A549 (cell line): ENCODE results near the gene GSTP1. TPM values are rescaled to one million over a fixed set of nuclear protein-coding genes. Genes with fewer than 3 reads are reported as not detected.

Experiments
- ATAC-seq, 2 experiments: fragments of 200-7000 bp in 1 of 2; fragments of >200 bp in 1 of 2; cut with Nextera tagmentation in 1 of 2; cut with Tn5 transposase in 1 of 2; 3 replicates each; pipeline versions ENCODE4 v1.8.0 to v1.9.1; 2018 to 2020; ENCODE audit warnings: mild to moderate bottlenecking in 1 of 2, moderate library complexity in 1 of 2
- CTCF ChIA-PET: fragments of 300-600 bp; sonication (Branson Sonifier 250); formaldehyde crosslinking; extraction: SDS; loops from one replicate; lab custom pipeline; 2021; ENCODE audit warnings: antibody characterized with exemption, inconsistent platforms; lab: Yijun Ruan, JAX
- POLR2A ChIA-PET: fragments of 350-600 bp; formaldehyde crosslinking; extraction: SDS; loops from one replicate; lab custom pipeline; 2021; ENCODE audit warnings: antibody characterized with exemption, inconsistent platforms; lab: Yijun Ruan, JAX
- DNase-seq, 2 experiments: peaks; one replicate each; pipeline versions ENCODE4 v3.0.0 to v3.0.0-alpha.2; 2011 to 2016; ENCODE audit warnings: low read depth in 1 of 2, low spot score in 1 of 2
- FAIRE-seq: peaks from 2 replicates; lab custom pipeline; 2011; peaks lifted over from hg19 to GRCh38; lab: Jason Lieb, UNC
- H3K27ac ChIP-seq, 2 experiments: fragments of >200 bp; sonication (Bioruptor Twin); formaldehyde crosslinking; 3 replicates each; pipeline ENCODE4 v1.5.1; 2016 to 2017
- H3K4me1 ChIP-seq: fragments of >200 bp; sonication (Bioruptor Twin); formaldehyde crosslinking; 3 replicates; pipeline ENCODE4 v1.6.1; 2016
- H3K4me2 ChIP-seq: fragments of >200 bp; sonication (Bioruptor Twin); formaldehyde crosslinking; 3 replicates; pipeline ENCODE4 v1.6.1; 2016
- H3K4me3 ChIP-seq: fragments of >200 bp; sonication (Bioruptor Twin); formaldehyde crosslinking; 3 replicates; pipeline ENCODE4 v1.5.1; 2016
- H3K9me3 ChIP-seq: fragments of >200 bp; sonication (Bioruptor Twin); formaldehyde crosslinking; 3 replicates; pipeline ENCODE4 v1.6.1; 2016
- BHLHE40 ChIP-seq: IDR thresholded peaks from 2 replicates; pipeline ENCODE4 v1.6.1; 2012; ENCODE audit warnings: low read depth, low read length, inconsistent platforms
- CBX8 ChIP-seq: fragments of 200-600 bp; sonication (generic); IDR thresholded peaks from 2 replicates; pipeline ENCODE4 v1.6.1; 2016
- CEBPB ChIP-seq, 2 experiments: fragments of >200 bp in 1 of 2; sonication (Bioruptor Twin) in 1 of 2; formaldehyde crosslinking in 1 of 2; IDR thresholded peaks; 2 replicates each; pipeline ENCODE4 v1.6.1; 2012 to 2016
- CHD2 ChIP-seq: fragments of 150-350 bp; IDR thresholded peaks from 2 replicates; pipeline ENCODE4 v1.6.1; 2014; ENCODE audit warnings: low read length; ENCODE audit not compliant: partially characterized antibody
- EP300 ChIP-seq, 2 experiments: fragments of >200 bp; sonication (Bioruptor Twin); formaldehyde crosslinking; IDR thresholded peaks; 2 replicates in 1 of 2; 3 replicates in 1 of 2; pipeline ENCODE4 v1.6.1; 2016 to 2017
- FOSB ChIP-seq: fragments of 250-450 bp; sonication (Bioruptor Pico); IDR thresholded peaks from 2 replicates; pipeline ENCODE4 v1.5.0; 2020; ENCODE audit warnings: mild to moderate bottlenecking, moderate library complexity
- FOSL2 ChIP-seq, 2 experiments: fragments of 450-650 bp in 1 of 2; fragments of >200 bp in 1 of 2; sonication (Bioruptor Twin) in 1 of 2; formaldehyde crosslinking; IDR thresholded peaks; 2 replicates each; pipeline versions ENCODE4 v1.5.0 to v1.6.1; 2016 to 2020; ENCODE audit warnings: mild to moderate bottlenecking in 1 of 2, moderate library complexity in 1 of 2
- FOXS1 ChIP-seq: fragments of 250-450 bp; sonication (Bioruptor Pico); IDR thresholded peaks from 2 replicates; pipeline ENCODE4 v1.5.0; 2020; ENCODE audit warnings: mild to moderate bottlenecking, moderate library complexity
- GATA3 ChIP-seq: IDR thresholded peaks from 2 replicates; pipeline ENCODE4 v1.6.1; 2012; ENCODE audit warnings: borderline replicate concordance
- HDAC2 ChIP-seq: fragments of 200-600 bp; sonication (generic); IDR thresholded peaks from 2 replicates; pipeline ENCODE4 v1.6.1; 2016
- HOXB5 ChIP-seq: fragments of 250-450 bp; sonication (Bioruptor Pico); IDR thresholded peaks from 2 replicates; pipeline ENCODE4 v1.5.0; 2020; ENCODE audit warnings: mild to moderate bottlenecking, moderate library complexity
- MAFK ChIP-seq: fragments of 450-650 bp; IDR thresholded peaks from 2 replicates; pipeline ENCODE4 v1.6.1; 2014; ENCODE audit not compliant: partially characterized antibody
- NFE2L2 ChIP-seq: fragments of 150-350 bp; conservative IDR thresholded peaks from 2 replicates; pipeline ENCODE4 v1.6.1; 2014; ENCODE audit warnings: low read length
- NPAS2 ChIP-seq: fragments of 250-450 bp; sonication (Bioruptor Pico); IDR thresholded peaks from 2 replicates; pipeline ENCODE4 v1.8.0; 2022; ENCODE audit warnings: mild to moderate bottlenecking, moderate library complexity, borderline replicate concordance
- NR3C1 ChIP-seq: fragments of >200 bp; sonication (Bioruptor Twin); formaldehyde crosslinking; IDR thresholded peaks from 3 replicates; pipeline ENCODE4 v1.6.1; 2017
- RARB ChIP-seq: fragments of 250-450 bp; sonication (Bioruptor Pico); IDR thresholded peaks from 2 replicates; pipeline ENCODE4 v1.8.0; 2021; ENCODE audit warnings: mild to moderate bottlenecking, moderate library complexity
- RCOR1 ChIP-seq: fragments of 150-350 bp; IDR thresholded peaks from 2 replicates; pipeline ENCODE4 v1.6.1; 2014; ENCODE audit warnings: antibody characterized with exemption, low read length, low read depth
- RFX5 ChIP-seq: fragments of 450-650 bp; IDR thresholded peaks from 2 replicates; pipeline ENCODE4 v1.7.1; 2014; ENCODE audit warnings: antibody characterized with exemption, mild to moderate bottlenecking, moderate library complexity
- RNF2 ChIP-seq: fragments of 200-600 bp; sonication (generic); IDR thresholded peaks from 2 replicates; pipeline ENCODE4 v1.6.1; 2016; ENCODE audit warnings: low read depth, mild to moderate bottlenecking, antibody characterized with exemption, moderate library complexity, borderline replicate concordance
- SREBF2 ChIP-seq: fragments of 450-650 bp; IDR thresholded peaks from 2 replicates; pipeline ENCODE4 v1.6.1; 2014; ENCODE audit warnings: mild to moderate bottlenecking, moderate library complexity
- TP53 ChIP-seq: fragments of 250-450 bp; sonication (Bioruptor Pico); IDR thresholded peaks from 2 replicates; pipeline ENCODE4 v1.5.0; 2021; ENCODE audit warnings: mild to moderate bottlenecking, moderate library complexity
- ZFP36 ChIP-seq: fragments of 450-650 bp; IDR thresholded peaks from 2 replicates; pipeline ENCODE4 v1.6.1; 2014; ENCODE audit warnings: borderline replicate concordance; ENCODE audit not compliant: partially characterized antibody
- ZNF302 ChIP-seq: fragments of 250-450 bp; sonication (Bioruptor Pico); IDR thresholded peaks from 2 replicates; pipeline ENCODE4 v1.9.0; 2021; ENCODE audit warnings: inconsistent platforms, mild to moderate bottlenecking, moderate library complexity
- WGBS: methylation state at CpG from one replicate; pipeline ENCODE4 v1.1.6; 2017; ENCODE audit errors: missing lambda C conversion rate; 5-methylcytosine and 5-hydroxymethylcytosine counted together
- polyA plus RNA-seq, 4 experiments: library from polyadenylated mRNA; depleted of rRNA in 3 of 4; stranded (reverse); fragments of >200 nt; fragmentation: RNase III in 1 of 4; extraction: RNeasy Plus Mini Kit Qiagen cat#74134 plus additional on column Dnase treatment in 1 of 4; gene quantifications; 2 replicates in 3 of 4; 3 replicates in 1 of 4; pipeline ENCODE4 v1.2.3, GENCODE V29; 2011 to 2017
- TF ChIP-seq, protein P1 (sequence below): fragments of 250-450 bp; sonication (Bioruptor Pico); IDR thresholded peaks from 2 replicates; pipeline ENCODE4 v1.5.0; 2021; ENCODE audit warnings: mild to moderate bottlenecking, moderate library complexity, borderline replicate concordance
- TF ChIP-seq, protein P2 (sequence below): IDR thresholded peaks from 2 replicates; pipeline ENCODE4 v1.6.1; 2012; ENCODE audit warnings: low read depth, borderline replicate concordance
- TF ChIP-seq, protein P3 (sequence below): fragments of >200 bp; sonication (Bioruptor Twin); formaldehyde crosslinking; IDR thresholded peaks from 3 replicates; pipeline ENCODE4 v1.5.1; 2016
- TF ChIP-seq, protein P4 (sequence below): IDR thresholded peaks from 2 replicates; pipeline ENCODE4 v1.6.1; 2012
- TF ChIP-seq, protein P5 (sequence below): IDR thresholded peaks from 2 replicates; pipeline ENCODE4 v1.6.1; 2012

GSTP1 gene
- polyA plus RNA-seq, 2 of the 4 experiments (the other 2 are of a cell fraction) = 991 to 1,034 TPM

DNA sequence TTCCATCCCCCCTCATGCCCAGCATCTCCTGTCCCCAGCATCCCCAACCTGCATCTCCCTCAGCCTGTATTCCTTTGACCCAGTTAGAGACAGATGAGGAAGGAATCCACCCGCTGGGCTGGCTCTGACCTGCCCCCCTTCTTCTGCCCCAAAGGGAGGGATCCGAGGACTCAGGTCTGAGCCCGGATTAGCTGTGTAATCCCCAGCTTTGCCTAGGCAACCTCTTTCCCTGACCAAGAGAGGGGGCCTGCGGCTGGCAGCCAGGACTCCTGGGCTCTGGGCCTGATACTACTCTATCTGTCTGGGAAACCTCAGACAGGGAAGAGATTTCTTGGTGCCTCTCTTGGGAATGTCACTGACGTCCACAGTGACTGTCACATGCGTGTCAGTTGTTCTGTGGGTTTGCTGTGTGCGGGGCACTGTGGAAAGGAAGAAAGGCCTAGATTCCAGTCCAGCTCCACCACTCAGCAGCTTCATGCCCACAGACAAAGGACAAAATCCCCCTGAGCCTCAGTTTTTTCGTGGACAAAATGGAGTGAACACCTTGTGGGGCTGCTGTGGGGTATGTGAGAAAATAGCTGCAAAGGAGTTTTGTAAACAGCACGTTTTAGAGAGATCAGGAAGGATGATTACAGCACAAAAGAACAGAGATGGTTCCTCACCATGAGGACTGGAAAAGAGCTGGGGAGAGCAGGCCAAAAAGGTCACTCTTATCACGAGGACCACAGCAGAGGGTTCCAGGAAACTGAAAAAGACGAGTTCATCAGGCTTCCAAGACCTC is 21.8 kb downstream of the GSTP1 start:
- no peak for FAIRE-seq
- CTCF ChIA-PET = interaction anchor here (0.7 to 2.1 kb wide), 6 partner anchors 10 to 33 kb away, joined by 3 to 11 read pairs (median 5); partner anchors contain the start of genes GSTP1 and NUDT8
- Histone ChIP-seq H3K4me1 (peaks cover 19% of the 10 kb centered on the region), H3K4me3 (no peak overlapping the region), H3K9me3 (no peaks in the 10 kb centered on the region), H3K4me2 (peak overlapping the region; percentile 93), H3K27ac (peak overlapping the region in 1 of 2 experiments; percentile 91; a peak in 3 of 6 replicates)
- 49% methylated on average over 11 of the region's 11 CpGs for WGBS
- no peak for DNase-seq
- POLR2A ChIA-PET = no interaction called here
- TF ChIP-seq CHD2 (no peak), RFX5 (no peak), RARB (CRISPR knock-in tag) (no peak), NFE2L2 (no peak), HDAC2 (no peak), NR3C1 (no peak), FOXS1 (no peak), SREBF2 (no peak), GATA3 (no peak), HOXB5 (no peak), FOSB (CRISPR knock-in tag) (no peak), ZFP36 (no peak), NPAS2 (no peak), RCOR1 (no peak), FOSL2 (IDR thresholded peaks at IDR 0.05) (no peak), FOSL2 (CRISPR knock-in tag; IDR thresholded peaks at IDR 0.05) (no peak), RNF2 (no peak), EP300 (IDR thresholded peaks at IDR 0.05) (no peak), ZNF302 (CRISPR knock-in tag) (no peak), BHLHE40 (no peak)
- TF ChIP-seq, protein P1, sequence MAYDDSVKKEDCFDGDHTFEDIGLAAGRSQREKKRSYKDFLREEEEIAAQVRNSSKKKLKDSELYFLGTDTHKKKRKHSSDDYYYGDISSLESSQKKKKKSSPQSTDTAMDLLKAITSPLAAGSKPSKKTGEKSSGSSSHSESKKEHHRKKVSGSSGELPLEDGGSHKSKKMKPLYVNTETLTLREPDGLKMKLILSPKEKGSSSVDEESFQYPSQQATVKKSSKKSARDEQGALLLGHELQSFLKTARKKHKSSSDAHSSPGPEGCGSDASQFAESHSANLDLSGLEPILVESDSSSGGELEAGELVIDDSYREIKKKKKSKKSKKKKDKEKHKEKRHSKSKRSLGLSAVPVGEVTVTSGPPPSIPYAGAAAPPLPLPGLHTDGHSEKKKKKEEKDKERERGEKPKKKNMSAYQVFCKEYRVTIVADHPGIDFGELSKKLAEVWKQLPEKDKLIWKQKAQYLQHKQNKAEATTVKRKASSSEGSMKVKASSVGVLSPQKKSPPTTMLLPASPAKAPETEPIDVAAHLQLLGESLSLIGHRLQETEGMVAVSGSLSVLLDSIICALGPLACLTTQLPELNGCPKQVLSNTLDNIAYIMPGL (CRISPR knock-in tag) = no peak
- peak; percentile 53 to 61 for ATAC-seq

DNA sequence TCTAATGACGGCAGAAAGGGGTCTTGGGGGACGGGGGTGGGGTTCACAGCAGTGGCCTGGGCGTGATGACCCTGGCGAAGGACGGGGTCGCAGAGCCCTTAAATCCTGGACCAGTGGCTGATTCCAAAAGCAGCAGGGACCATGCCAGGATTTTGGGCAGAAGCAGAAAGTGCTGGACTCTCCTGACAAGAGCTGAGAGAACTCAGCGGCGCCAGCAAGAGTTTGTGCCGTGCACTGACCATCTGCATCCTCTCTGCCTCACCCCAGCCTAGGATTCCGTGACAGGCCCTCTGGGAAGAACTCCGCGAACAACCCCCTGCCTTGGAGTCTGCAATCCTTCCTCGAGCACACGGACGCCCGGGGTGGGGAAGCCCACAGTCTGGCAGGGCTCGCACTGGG is 22.5 kb downstream of the GSTP1 start:
- TF ChIP-seq, protein P2, sequence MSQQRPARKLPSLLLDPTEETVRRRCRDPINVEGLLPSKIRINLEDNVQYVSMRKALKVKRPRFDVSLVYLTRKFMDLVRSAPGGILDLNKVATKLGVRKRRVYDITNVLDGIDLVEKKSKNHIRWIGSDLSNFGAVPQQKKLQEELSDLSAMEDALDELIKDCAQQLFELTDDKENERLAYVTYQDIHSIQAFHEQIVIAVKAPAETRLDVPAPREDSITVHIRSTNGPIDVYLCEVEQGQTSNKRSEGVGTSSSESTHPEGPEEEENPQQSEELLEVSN = no peak
- no peak for TF ChIP-seq BHLHE40
- TF ChIP-seq CBX8 = no peak
- TF ChIP-seq, protein P3, sequence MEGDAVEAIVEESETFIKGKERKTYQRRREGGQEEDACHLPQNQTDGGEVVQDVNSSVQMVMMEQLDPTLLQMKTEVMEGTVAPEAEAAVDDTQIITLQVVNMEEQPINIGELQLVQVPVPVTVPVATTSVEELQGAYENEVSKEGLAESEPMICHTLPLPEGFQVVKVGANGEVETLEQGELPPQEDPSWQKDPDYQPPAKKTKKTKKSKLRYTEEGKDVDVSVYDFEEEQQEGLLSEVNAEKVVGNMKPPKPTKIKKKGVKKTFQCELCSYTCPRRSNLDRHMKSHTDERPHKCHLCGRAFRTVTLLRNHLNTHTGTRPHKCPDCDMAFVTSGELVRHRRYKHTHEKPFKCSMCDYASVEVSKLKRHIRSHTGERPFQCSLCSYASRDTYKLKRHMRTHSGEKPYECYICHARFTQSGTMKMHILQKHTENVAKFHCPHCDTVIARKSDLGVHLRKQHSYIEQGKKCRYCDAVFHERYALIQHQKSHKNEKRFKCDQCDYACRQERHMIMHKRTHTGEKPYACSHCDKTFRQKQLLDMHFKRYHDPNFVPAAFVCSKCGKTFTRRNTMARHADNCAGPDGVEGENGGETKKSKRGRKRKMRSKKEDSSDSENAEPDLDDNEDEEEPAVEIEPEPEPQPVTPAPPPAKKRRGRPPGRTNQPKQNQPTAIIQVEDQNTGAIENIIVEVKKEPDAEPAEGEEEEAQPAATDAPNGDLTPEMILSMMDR = no peak
- TF ChIP-seq, protein P4, sequence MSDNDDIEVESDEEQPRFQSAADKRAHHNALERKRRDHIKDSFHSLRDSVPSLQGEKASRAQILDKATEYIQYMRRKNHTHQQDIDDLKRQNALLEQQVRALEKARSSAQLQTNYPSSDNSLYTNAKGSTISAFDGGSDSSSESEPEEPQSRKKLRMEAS = no peak
- no peak for TF ChIP-seq MAFK
- no peak for TF ChIP-seq RCOR1
- TF ChIP-seq, protein P5, sequence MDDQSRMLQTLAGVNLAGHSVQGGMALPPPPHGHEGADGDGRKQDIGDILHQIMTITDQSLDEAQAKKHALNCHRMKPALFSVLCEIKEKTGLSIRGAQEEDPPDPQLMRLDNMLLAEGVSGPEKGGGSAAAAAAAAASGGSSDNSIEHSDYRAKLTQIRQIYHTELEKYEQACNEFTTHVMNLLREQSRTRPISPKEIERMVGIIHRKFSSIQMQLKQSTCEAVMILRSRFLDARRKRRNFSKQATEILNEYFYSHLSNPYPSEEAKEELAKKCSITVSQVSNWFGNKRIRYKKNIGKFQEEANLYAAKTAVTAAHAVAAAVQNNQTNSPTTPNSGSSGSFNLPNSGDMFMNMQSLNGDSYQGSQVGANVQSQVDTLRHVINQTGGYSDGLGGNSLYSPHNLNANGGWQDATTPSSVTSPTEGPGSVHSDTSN = no peak
- no peak for TF ChIP-seq CEBPB (IDR thresholded peaks at IDR 0.05)
- no peak for TF ChIP-seq ZFP36
- no peak for TF ChIP-seq TP53
- TF ChIP-seq HOXB5 = no peak
- H3K4me2 ChIP-seq = peak overlapping the region; percentile 93
- ChIA-PET POLR2A (no interaction called here), CTCF (interaction anchor here (0.7 to 2.1 kb wide), 4 partner anchors 9 to 23 kb away, joined by 4 to 11 read pairs (median 7); partner anchors contain the start of genes GSTP1 and NUDT8)
- 67% methylated on average over 16 of the region's 17 CpGs for WGBS
- peaks cover 19% of the 10 kb centered on the region for H3K4me1 ChIP-seq
- H3K9me3 ChIP-seq = no peaks in the 10 kb centered on the region
- FAIRE-seq (no peak), DNase-seq (no peak), ATAC-seq (no peak; a peak in 1 of 6 replicates)
- peak overlapping the region; percentile 82 for H3K4me3 ChIP-seq
- H3K27ac ChIP-seq = peak overlapping the region; percentile 67 to 91
